GM12874 (cell line): Measurements from ENCODE around the gene EDARADD.

Experiments used
- CTCF ChIP-seq: IDR thresholded peaks from 2 replicates; pipeline ENCODE4 v1.5.1; 2011; ENCODE audit warnings: low read depth, mild to moderate bottlenecking, control low read depth, low read length, moderate library complexity; ENCODE audit not compliant: insufficient read depth

EDARADD gene

DNA sequence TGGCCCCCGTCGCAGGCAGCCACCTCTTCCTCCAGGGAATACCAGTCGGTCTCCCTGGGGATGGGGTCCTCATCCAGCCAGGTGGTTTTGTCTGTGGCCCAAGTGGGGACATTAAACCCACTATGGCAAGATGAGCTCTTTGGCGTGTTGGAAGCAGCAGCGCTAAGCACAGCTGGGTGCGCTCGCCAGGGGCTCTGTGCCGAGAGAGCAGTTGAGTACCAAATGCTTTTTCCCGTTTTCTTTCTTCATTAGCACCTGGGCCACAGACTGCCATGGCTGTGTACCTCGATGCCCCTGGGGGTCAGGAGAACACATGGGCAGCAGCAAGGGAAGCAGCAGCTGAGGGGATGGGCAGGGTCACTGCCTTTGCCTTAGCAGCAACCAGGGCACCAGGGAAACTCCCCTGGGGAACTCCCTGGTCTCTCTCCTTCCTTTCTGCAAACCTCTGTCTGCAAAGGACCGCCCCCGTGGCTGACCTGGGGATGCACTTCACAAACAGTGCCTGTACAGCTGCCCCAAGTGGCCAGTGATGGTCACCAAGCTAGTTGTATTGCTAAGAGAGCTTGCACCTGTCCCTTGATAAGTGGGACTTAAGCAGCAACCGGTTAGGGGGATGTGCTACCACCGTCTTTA, 31.1 kb downstream of the EDARADD start:
- TF ChIP-seq CTCF = peak; percentile 34; the same call in 1 of the 2 replicates

- TF ChIP-seq CTCF = no peak
These were observed 32.1 kb downstream of the EDARADD start for GRCh38 chr1:236426215-236426614.

- no peak for TF ChIP-seq CTCF
These were observed 35.7 kb downstream of the EDARADD start for GRCh38 chr1:236429715-236430274.

DNA sequence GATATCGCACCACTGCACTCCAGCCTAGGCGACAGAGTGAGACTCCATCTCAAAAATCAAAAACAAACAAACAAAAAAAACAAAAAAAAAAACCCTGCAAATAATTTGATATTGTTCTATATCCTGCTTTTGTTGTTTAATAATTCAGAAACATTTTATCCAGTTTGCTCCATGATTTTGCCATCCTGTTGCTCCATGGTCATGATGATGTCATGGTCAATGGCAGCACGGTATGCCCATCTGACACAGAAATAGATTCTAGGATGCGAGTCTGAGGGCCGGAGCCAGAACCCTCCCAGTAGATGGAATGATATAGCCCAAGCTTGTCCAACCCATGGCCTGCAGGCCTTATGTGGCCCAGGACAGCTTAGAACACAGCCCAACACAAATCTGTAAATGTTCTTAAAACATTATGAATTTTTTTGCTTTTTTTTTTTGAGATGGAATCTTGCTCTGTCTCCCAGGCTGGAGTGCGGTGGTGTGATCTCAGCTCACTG, 39.8 kb downstream of the EDARADD start:
- TF ChIP-seq CTCF = no peak

GRCh38 chr1:236438614-236439013, 44.5 kb downstream of the EDARADD start:
- no peak for TF ChIP-seq CTCF

DNA sequence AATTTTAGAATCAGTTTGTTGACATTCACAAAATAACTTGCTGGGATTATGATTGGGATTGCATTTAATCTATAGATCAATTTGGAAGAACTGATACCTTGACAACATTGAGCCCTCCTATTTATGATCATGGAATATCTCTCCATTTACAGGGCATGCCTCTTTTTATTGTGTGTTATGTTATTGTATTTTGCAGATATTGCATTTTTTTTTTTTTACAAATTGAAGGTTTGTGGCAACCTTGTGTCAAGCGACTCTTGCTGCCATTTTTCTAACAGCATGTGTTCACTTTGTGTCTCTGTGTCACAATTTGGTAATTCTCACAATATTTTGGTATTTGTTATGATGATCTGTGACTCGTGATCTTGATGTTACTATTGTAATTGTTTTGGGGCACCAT, 46.3 kb downstream of the EDARADD start:
- TF ChIP-seq CTCF = no peak

GRCh38 chr1:236450779-236451178, 56.7 kb downstream of the EDARADD start:
- TF ChIP-seq CTCF = no peak
